ENCODE measurements around the gene S100A12.

DNA sequence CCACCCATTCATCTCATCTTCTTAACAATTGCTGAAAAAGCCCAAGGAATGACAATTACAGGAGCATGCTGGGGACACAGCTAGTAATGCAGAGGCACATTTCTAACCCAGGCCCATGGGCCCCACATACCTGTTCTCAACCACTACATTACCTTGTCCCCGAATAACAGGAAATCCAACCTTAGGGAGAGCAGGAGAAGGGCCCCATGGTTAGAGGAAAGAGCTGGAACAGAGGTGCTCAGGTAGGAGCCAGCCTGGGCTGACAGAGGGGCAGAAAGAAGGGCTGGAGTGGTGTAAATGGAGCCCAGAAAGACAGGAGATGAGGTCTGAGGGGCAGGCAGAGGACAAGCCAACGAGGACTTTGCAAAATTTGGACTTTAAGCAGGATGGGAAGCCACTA lies 26.8 kb upstream of the S100A12 start:
- TF ChIP-seq, protein P1, sequence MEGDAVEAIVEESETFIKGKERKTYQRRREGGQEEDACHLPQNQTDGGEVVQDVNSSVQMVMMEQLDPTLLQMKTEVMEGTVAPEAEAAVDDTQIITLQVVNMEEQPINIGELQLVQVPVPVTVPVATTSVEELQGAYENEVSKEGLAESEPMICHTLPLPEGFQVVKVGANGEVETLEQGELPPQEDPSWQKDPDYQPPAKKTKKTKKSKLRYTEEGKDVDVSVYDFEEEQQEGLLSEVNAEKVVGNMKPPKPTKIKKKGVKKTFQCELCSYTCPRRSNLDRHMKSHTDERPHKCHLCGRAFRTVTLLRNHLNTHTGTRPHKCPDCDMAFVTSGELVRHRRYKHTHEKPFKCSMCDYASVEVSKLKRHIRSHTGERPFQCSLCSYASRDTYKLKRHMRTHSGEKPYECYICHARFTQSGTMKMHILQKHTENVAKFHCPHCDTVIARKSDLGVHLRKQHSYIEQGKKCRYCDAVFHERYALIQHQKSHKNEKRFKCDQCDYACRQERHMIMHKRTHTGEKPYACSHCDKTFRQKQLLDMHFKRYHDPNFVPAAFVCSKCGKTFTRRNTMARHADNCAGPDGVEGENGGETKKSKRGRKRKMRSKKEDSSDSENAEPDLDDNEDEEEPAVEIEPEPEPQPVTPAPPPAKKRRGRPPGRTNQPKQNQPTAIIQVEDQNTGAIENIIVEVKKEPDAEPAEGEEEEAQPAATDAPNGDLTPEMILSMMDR (IDR thresholded peaks at IDR 0.05): no peak
- no peak for TF ChIP-seq POLR2A (IDR thresholded peaks at IDR 0.05)
